Type B pancreatic cell (in vitro differentiated cells): ENCODE results near the gene NIPA2. TPM values are rescaled to one million over a fixed set of nuclear protein-coding genes. Genes with fewer than 3 reads are reported as not detected.

Experiments used
- DNase-seq: peaks from one replicate; pipeline ENCODE4 v3.0.0; 2021; ENCODE audit warnings: mixed read lengths; ENCODE audit not compliant: unreplicated experiment; ENCODE audit errors: extremely low spot score
- H3K27ac Mint-ChIP-seq: 2 replicates; pipeline ENCODE4 v1.8.0; 2021; ENCODE audit warnings: mild to moderate bottlenecking, mixed read lengths
- H3K27me3 Mint-ChIP-seq: 2 replicates; pipeline ENCODE4 v1.8.0; 2021; ENCODE audit warnings: mixed read lengths
- H3K36me3 Mint-ChIP-seq: 2 replicates; pipeline ENCODE4 v1.8.0; 2021; ENCODE audit warnings: mixed read lengths
- H3K4me1 Mint-ChIP-seq: one replicate; pipeline ENCODE4 v1.8.0; 2021; ENCODE audit warnings: mixed read lengths; ENCODE audit not compliant: unreplicated experiment
- H3K4me3 Mint-ChIP-seq: 2 replicates; pipeline ENCODE4 v1.8.0; 2021; ENCODE audit warnings: mild to moderate bottlenecking, mixed read lengths
- H3K9me3 Mint-ChIP-seq: 2 replicates; pipeline ENCODE4 v1.8.0; 2021; ENCODE audit warnings: mixed read lengths
- total RNA-seq: library from RNA; stranded (reverse); gene quantifications from 2 replicates; pipeline ENCODE4 v1.2.1, GENCODE V29; 2021; ENCODE audit warnings: low replicate concordance
- TF ChIP-seq, protein P1 (sequence below): fragments of 200-600 bp; sonication (generic); conservative IDR thresholded peaks from 2 replicates; pipeline ENCODE4 v1.5.0; 2021; ENCODE audit warnings: antibody characterized with exemption, mild to moderate bottlenecking

The NIPA2 gene
- total RNA-seq, 1 donor from 2014 or later: 48.7 TPM

DNA sequence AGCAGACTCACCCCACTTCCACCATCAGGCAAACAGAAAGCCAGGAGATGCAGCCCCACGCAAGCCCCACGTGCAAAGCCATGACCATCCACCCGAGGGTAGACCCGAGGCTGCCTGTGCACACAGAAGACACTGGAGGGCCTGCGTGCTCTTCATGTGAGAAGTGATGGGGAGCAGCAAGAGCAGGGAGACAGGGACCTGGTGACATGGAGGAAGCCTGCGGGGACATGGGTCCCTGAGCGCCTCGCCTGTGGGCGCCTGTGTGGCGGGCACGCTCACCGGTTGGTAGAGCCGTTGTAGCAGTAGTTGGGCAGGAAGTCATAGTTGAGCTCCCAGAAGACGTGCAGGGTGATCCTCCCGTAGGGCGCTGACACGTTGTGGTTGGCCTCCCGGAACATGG is 65.0 kb downstream of the NIPA2 start:
- DNase-seq: no peak
- no peaks in the 10 kb centered on the region for H3K9me3 Mint-ChIP-seq
- no peaks in the 10 kb centered on the region for H3K4me1 Mint-ChIP-seq
- TF ChIP-seq, protein P1, sequence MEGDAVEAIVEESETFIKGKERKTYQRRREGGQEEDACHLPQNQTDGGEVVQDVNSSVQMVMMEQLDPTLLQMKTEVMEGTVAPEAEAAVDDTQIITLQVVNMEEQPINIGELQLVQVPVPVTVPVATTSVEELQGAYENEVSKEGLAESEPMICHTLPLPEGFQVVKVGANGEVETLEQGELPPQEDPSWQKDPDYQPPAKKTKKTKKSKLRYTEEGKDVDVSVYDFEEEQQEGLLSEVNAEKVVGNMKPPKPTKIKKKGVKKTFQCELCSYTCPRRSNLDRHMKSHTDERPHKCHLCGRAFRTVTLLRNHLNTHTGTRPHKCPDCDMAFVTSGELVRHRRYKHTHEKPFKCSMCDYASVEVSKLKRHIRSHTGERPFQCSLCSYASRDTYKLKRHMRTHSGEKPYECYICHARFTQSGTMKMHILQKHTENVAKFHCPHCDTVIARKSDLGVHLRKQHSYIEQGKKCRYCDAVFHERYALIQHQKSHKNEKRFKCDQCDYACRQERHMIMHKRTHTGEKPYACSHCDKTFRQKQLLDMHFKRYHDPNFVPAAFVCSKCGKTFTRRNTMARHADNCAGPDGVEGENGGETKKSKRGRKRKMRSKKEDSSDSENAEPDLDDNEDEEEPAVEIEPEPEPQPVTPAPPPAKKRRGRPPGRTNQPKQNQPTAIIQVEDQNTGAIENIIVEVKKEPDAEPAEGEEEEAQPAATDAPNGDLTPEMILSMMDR: no peak
- no peaks in the 10 kb centered on the region for H3K27me3 Mint-ChIP-seq
- H3K4me3 Mint-ChIP-seq: no peak overlapping the region
- H3K36me3 Mint-ChIP-seq: peaks cover 21% of the 10 kb centered on the region
- H3K27ac Mint-ChIP-seq: no peak overlapping the region

GRCh38 chr15:22903961-22904534 is 65.6 kb downstream of the NIPA2 start:
- TF ChIP-seq, protein P1: no peak
- DNase-seq: no peak
- H3K27ac Mint-ChIP-seq: no peak overlapping the region
- H3K4me3 Mint-ChIP-seq: no peak overlapping the region
- no peaks in the 10 kb centered on the region for H3K27me3 Mint-ChIP-seq
- H3K36me3 Mint-ChIP-seq: peaks cover 24% of the 10 kb centered on the region
- no peaks in the 10 kb centered on the region for H3K4me1 Mint-ChIP-seq
- H3K9me3 Mint-ChIP-seq: no peaks in the 10 kb centered on the region

GRCh38 chr15:22904736-22905135 is 66.3 kb downstream of the NIPA2 start:
- H3K36me3 Mint-ChIP-seq: peaks cover 21% of the 10 kb centered on the region
- no peak overlapping the region for H3K27ac Mint-ChIP-seq
- no peak overlapping the region for H3K4me3 Mint-ChIP-seq
- no peaks in the 10 kb centered on the region for H3K9me3 Mint-ChIP-seq
- no peak for DNase-seq
- no peaks in the 10 kb centered on the region for H3K4me1 Mint-ChIP-seq
- TF ChIP-seq, protein P1: no peak
- no peaks in the 10 kb centered on the region for H3K27me3 Mint-ChIP-seq

DNA sequence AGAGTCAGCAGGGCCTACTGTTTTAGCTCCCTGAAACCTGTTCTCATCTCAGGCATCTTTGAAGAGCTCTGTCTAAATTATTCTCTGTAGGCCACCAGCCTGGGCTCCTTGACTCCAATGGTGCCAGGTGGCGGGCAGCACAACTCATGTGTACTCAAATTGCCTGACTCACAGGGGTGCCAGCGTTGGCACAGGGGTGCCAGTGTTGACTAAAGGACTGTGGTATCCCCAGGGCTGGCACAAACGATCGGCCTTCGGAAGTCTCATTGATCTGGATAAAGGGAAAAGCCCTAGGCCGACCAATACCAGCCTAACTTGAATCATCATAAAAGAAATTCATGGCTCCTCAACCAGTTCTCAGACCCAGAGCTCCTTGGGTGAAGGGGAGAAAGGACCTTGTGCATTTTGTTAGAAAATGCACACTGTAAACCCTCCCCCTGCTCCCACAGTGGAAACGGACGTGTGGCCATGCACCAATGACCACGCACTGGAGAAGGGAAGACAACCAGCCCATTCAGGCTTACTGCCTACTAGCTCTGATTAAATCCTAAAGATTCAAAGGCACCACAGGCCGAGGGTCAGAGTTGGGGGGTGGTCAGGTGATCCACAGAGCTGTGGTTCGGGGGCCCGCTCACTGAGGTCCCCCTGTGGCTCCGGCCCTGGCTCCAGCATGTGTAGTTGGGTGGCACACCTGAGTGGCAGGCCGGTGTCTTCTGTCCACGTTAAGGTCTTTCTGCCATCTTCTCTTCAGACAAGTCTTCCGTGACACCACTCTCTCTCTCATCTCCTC is 68.9 kb downstream of the NIPA2 start:
- TF ChIP-seq, protein P1: no peak
- no peak for DNase-seq
- Mint-ChIP-seq H3K27me3 (no peaks in the 10 kb centered on the region), H3K36me3 (peaks cover 15% of the 10 kb centered on the region), H3K4me1 (no peaks in the 10 kb centered on the region), H3K9me3 (no peaks in the 10 kb centered on the region), H3K27ac (no peak overlapping the region), H3K4me3 (no peak overlapping the region)

DNA sequence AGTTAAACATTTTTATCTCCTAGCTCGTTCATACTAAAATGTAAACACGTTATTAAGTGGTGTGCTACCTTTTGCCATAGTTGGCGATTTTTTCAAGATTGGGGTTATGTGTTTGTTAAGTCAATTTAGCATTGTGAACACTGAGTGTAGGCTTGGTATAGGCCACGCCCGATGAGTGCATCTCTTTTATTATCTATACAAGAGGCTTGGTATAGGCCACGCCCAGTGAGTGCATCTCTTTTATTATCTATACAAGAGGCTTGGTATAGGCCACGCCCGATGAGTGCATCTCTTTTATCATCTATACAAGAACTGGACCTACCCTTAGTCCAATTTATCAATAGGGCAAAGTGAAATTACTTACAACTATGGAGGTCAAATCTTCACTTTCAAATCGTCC is 70.4 kb downstream of the NIPA2 start:
- Mint-ChIP-seq H3K27ac (no peak overlapping the region), H3K4me3 (no peak overlapping the region), H3K9me3 (no peaks in the 10 kb centered on the region), H3K4me1 (no peaks in the 10 kb centered on the region), H3K36me3 (peaks cover 21% of the 10 kb centered on the region), H3K27me3 (no peaks in the 10 kb centered on the region)
- no peak for DNase-seq
- TF ChIP-seq, protein P1: no peak
